H1 (cell line): ENCODE data around the gene HOOK1. TPM values are rescaled to one million over a fixed set of nuclear protein-coding genes. Genes with fewer than 3 reads are reported as not detected.

ENCODE experiments used
- CTCF ChIA-PET: fragments of 300-600 bp; sonication (Branson Sonifier 250); formaldehyde crosslinking; loops from one replicate; lab custom pipeline; 2021; ENCODE audit not compliant: partially characterized antibody; lab: Charles Lee
- POLR2A ChIA-PET: fragments of 300-600 bp; sonication (Branson Sonifier 250); formaldehyde crosslinking; loops from one replicate; lab custom pipeline; 2021; ENCODE audit warnings: inconsistent platforms; ENCODE audit not compliant: partially characterized antibody; lab: Charles Lee
- DNase-seq, 2 experiments: peaks; one replicate each; pipeline versions ENCODE4 v3.0.0 to v3.0.0-alpha.2; 2010 to 2022; ENCODE audit warnings: low spot score in 2 of 2, low read depth in 1 of 2, mixed read lengths in 1 of 2
- FAIRE-seq: peaks from 2 replicates; lab custom pipeline; 2011; peaks lifted over from hg19 to GRCh38; lab: Jason Lieb, UNC
- H2AFZ ChIP-seq: 2 replicates; pipeline ENCODE4 v1.8.1; 2012; ENCODE audit warnings: low read length, inconsistent platforms
- H2AK5ac ChIP-seq: 2 replicates; pipeline ENCODE4 v1.6.1; 2013; ENCODE audit warnings: low read depth, low read length
- H2BK120ac ChIP-seq: replicated peaks from 2 replicates; pipeline ENCODE3; 2013; ENCODE audit warnings: low read depth, low read length, inconsistent platforms
- H2BK12ac ChIP-seq: 2 replicates; pipeline ENCODE4 v1.6.1; 2013; ENCODE audit warnings: low read depth, low read length
- H2BK15ac ChIP-seq: 2 replicates; pipeline ENCODE4 v1.6.1; 2013; ENCODE audit warnings: low read length
- H2BK20ac ChIP-seq: 2 replicates; pipeline ENCODE4 v1.6.1; 2013; ENCODE audit warnings: low read length
- H2BK5ac ChIP-seq: 2 replicates; pipeline ENCODE4 v1.6.1; 2013; ENCODE audit warnings: low read depth, low read length
- H3K14ac ChIP-seq: 2 replicates; pipeline ENCODE4 v1.6.1; 2013; ENCODE audit warnings: inconsistent platforms; ENCODE audit not compliant: insufficient read length
- H3K18ac ChIP-seq: 2 replicates; pipeline ENCODE4 v1.6.1; 2013; ENCODE audit warnings: low read length; ENCODE audit errors: extremely low read depth
- H3K23ac ChIP-seq: 2 replicates; pipeline ENCODE4 v1.6.1; 2013; ENCODE audit warnings: inconsistent platforms; ENCODE audit not compliant: insufficient read length
- H3K23me2 ChIP-seq: 2 replicates; pipeline ENCODE4 v1.6.1; 2013; ENCODE audit warnings: low read depth, low read length
- H3K27ac ChIP-seq: 2 replicates; pipeline ENCODE4 v1.6.1; 2011; ENCODE audit warnings: low read depth, low read length, inconsistent platforms
- H3K27me3 ChIP-seq, 4 experiments: replicated peaks in 1 of 4; 1 replicate in 1 of 4; 2 replicates in 3 of 4; pipeline versions ENCODE4 v1.6.1 to v1.8.1; 2011 to 2013; ENCODE audit warnings: low read length in 3 of 4, mild to moderate bottlenecking in 3 of 4, inconsistent platforms in 2 of 4, mixed read lengths in 2 of 4, moderate library complexity in 1 of 4; ENCODE audit not compliant: control insufficient read depth in 3 of 4, insufficient read depth in 3 of 4; ENCODE audit errors: extremely low read depth in 1 of 4
- H3K36me3 ChIP-seq, 4 experiments: 2 replicates each; pipeline versions ENCODE4 v1.6.1 to v1.8.1; 2011 to 2013; ENCODE audit warnings: mild to moderate bottlenecking in 4 of 4, low read length in 3 of 4, moderate library complexity in 2 of 4, control low read depth in 1 of 4, inconsistent platforms in 1 of 4; ENCODE audit not compliant: insufficient read depth in 4 of 4, control insufficient read depth in 2 of 4
- H3K4ac ChIP-seq: replicated peaks from 2 replicates; pipeline ENCODE3; 2013; ENCODE audit warnings: low read length, low read depth, mixed read lengths, inconsistent platforms; ENCODE audit not compliant: insufficient read length
- H3K4me1 ChIP-seq, 4 experiments: replicated peaks in 1 of 4; 1 replicate in 1 of 4; 2 replicates in 3 of 4; pipeline versions ENCODE4 v1.6.1 to v1.8.1; 2011 to 2013; ENCODE audit warnings: low read length in 3 of 4, inconsistent platforms in 2 of 4, mixed read lengths in 1 of 4; ENCODE audit not compliant: insufficient read depth in 4 of 4, control insufficient read depth in 3 of 4
- H3K4me2 ChIP-seq, 2 experiments: 2 replicates each; pipeline versions ENCODE4 v1.6.1 to v1.8.1; 2011 to 2013; ENCODE audit warnings: low read depth in 2 of 2, low read length in 2 of 2, control low read depth in 1 of 2, inconsistent platforms in 1 of 2, mild to moderate bottlenecking in 1 of 2; ENCODE audit not compliant: insufficient read depth in 1 of 2
- H3K4me3 ChIP-seq, 4 experiments: fragments of 200-600, 300-600 bp in 1 of 4; sonication (generic), shearing (Covaris generic), sonication (Bioruptor Twin) in 1 of 4; 2 replicates each; pipeline versions ENCODE4 v1.5.1 to v1.8.1; 2011 to 2016; ENCODE audit warnings: low read length in 4 of 4, low read depth in 3 of 4, control low read depth in 2 of 4, inconsistent platforms in 2 of 4, mild to moderate bottlenecking in 2 of 4, mixed read lengths in 1 of 4, moderate library complexity in 1 of 4; ENCODE audit not compliant: insufficient read depth in 2 of 4; ENCODE audit errors: extremely low read depth in 1 of 4
- H3K56ac ChIP-seq: replicated peaks from 2 replicates; pipeline ENCODE3; 2013; ENCODE audit warnings: low read depth, mild to moderate bottlenecking, mixed read lengths, low read length, inconsistent platforms; ENCODE audit not compliant: insufficient read length
- H3K79me1 ChIP-seq: 2 replicates; pipeline ENCODE4 v1.6.1; 2013; ENCODE audit warnings: low read depth, low read length, control low read depth
- H3K79me2 ChIP-seq, 2 experiments: 2 replicates each; pipeline versions ENCODE4 v1.6.1 to v1.8.1; 2012 to 2013; ENCODE audit warnings: low read length in 2 of 2, mild to moderate bottlenecking in 2 of 2, inconsistent platforms in 1 of 2; ENCODE audit not compliant: insufficient read depth in 2 of 2, control insufficient read depth in 1 of 2
- H3K9ac ChIP-seq, 4 experiments: replicated peaks in 1 of 4; 1 replicate in 1 of 4; 2 replicates in 3 of 4; pipeline versions ENCODE4 v1.6.1 to v1.8.1; 2011 to 2013; ENCODE audit warnings: low read depth in 3 of 4, low read length in 3 of 4, control low read depth in 2 of 4, mild to moderate bottlenecking in 2 of 4, moderate library complexity in 2 of 4, inconsistent platforms in 1 of 4; ENCODE audit errors: extremely low read depth in 1 of 4
- H3K9me3 ChIP-seq, 2 experiments: 2 replicates each; pipeline versions ENCODE4 v1.6.1 to v1.8.1; 2012 to 2013; ENCODE audit warnings: mild to moderate bottlenecking in 2 of 2, moderate library complexity in 2 of 2, control low read depth in 1 of 2, inconsistent platforms in 1 of 2, low read depth in 1 of 2, low read length in 1 of 2, mixed read lengths in 1 of 2; ENCODE audit not compliant: insufficient read depth in 2 of 2
- H4K20me1 ChIP-seq, 2 experiments: replicated peaks in 1 of 2; 2 replicates each; pipeline versions ENCODE3 to v1.8.1; 2011 to 2013; ENCODE audit warnings: inconsistent platforms in 2 of 2, low read length in 2 of 2, mild to moderate bottlenecking in 1 of 2; ENCODE audit not compliant: insufficient read depth in 2 of 2, control insufficient read depth in 1 of 2
- H4K5ac ChIP-seq: 2 replicates; pipeline ENCODE4 v1.6.1; 2013; ENCODE audit warnings: low read length, low read depth, mixed read lengths, inconsistent platforms; ENCODE audit not compliant: insufficient read length
- H4K8ac ChIP-seq: 2 replicates; pipeline ENCODE4 v1.8.0; 2013; ENCODE audit warnings: mild to moderate bottlenecking, moderate library complexity, low read length, inconsistent platforms; ENCODE audit not compliant: insufficient read depth; ENCODE audit errors: extremely low read depth
- H4K91ac ChIP-seq: replicated peaks from 2 replicates; pipeline ENCODE3; 2013; ENCODE audit warnings: low read length, mixed read lengths, inconsistent platforms; ENCODE audit not compliant: insufficient read length
- JUN ChIP-seq: IDR thresholded peaks from 2 replicates; pipeline ENCODE4 v1.6.1; 2011; ENCODE audit warnings: low read depth, mild to moderate bottlenecking, improper control_type of control experiment, low read length
- TCF12 ChIP-seq: IDR thresholded peaks from 2 replicates; pipeline ENCODE4 v1.6.1; 2011; ENCODE audit warnings: low read depth, mild to moderate bottlenecking, low read length
- WGBS, 2 experiments: shearing (Covaris generic) in 1 of 2; methylation state at CpG; one replicate each; pipeline versions ENCODE4 v1.1.6 to v1.1.7; 2013 to 2015; ENCODE audit warnings: low lambda C conversion rate in 2 of 2, mixed read lengths in 2 of 2, inconsistent platforms in 1 of 2, low coverage in 1 of 2, missing lambda C conversion rate in 1 of 2; ENCODE audit not compliant: insufficient replicate concordance in 2 of 2, insufficient coverage in 1 of 2, insufficient read length in 1 of 2; ENCODE audit errors: extremely low coverage in 1 of 2, missing lambda C conversion rate in 1 of 2; 5-methylcytosine and 5-hydroxymethylcytosine counted together
- polyA plus RNA-seq, 7 experiments: library from polyadenylated mRNA; depleted of rRNA in 3 of 7; stranded (reverse) in 5 of 7; unstranded in 2 of 7; fragments of >200 nt in 5 of 7; fragments of 200-250 nt in 2 of 7; gene quantifications; 1 replicate in 5 of 7; 2 replicates in 1 of 7; 4 replicates in 1 of 7; pipeline versions ENCODE4 v1.2.1 to v1.2.3, GENCODE V29; 2011 to 2013; ENCODE audit warnings: missing spikeins in 2 of 7, mixed read lengths in 2 of 7
- total RNA-seq: library from RNA; stranded (reverse); fragmentation: NEBNext Ultra II Directional; extraction: Animal tissue kit (Norgen Biotek cat#: 25700); gene quantifications from 2 replicates; pipeline ENCODE4 v1.2.1, GENCODE V29; 2021

Gene HOOK1
- total and polyA plus RNA-seq, 2 of the 8 experiments (the other 6 are each of a cell fraction or from before 2014, with no cell fraction given): 5.6 to 34.5 TPM

DNA sequence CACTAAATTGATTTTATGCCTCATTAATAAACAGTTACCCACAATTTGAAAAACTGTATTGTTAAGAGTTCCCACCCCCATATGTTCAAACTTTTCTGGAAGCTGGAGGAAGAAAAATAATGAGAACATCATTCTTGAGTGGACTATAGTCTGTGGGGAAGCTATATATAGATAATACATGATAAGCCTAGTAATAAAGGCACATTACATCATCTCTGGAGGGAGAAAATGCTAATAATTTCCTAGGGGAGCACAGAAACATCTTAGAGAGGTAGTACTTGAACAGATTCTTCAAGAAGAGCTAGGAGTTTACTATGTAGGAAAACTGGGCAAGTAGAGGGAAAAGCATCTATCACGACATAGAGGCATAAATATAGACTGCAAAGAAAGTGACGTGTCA, 92.2 kb downstream of the HOOK1 start:
- H3K23me2 ChIP-seq: no peaks in the 10 kb centered on the region
- no peaks in the 10 kb centered on the region for H3K27me3 ChIP-seq
- no peak overlapping the region for H3K18ac ChIP-seq
- WGBS, 2 experiments: 94% methylated on average over 2 of the region's 2 CpGs; no CpG with 5 or more reads in 1 of the 2 experiments
- no peak overlapping the region for H3K14ac ChIP-seq
- ChIA-PET CTCF (interaction anchor here (1.3 to 2.3 kb wide), 3 partner anchors 25 to 40 kb away, joined by 3 to 5 read pairs (median 4); no protein-coding TSS in a partner anchor), POLR2A (no interaction called here)
- DNase-seq (no peak), FAIRE-seq (no peak)
- H4K8ac ChIP-seq: no peak overlapping the region
- no peaks in the 10 kb centered on the region for H3K36me3 ChIP-seq
- no peak overlapping the region for H4K5ac ChIP-seq
- H2AK5ac ChIP-seq: no peak overlapping the region
- H2BK120ac ChIP-seq: no peak overlapping the region
- no peak overlapping the region for H3K4ac ChIP-seq
- no peak overlapping the region for H2AFZ ChIP-seq
- no peaks in the 10 kb centered on the region for H4K20me1 ChIP-seq
- no peaks in the 10 kb centered on the region for H3K79me1 ChIP-seq
- H2BK12ac ChIP-seq: no peak overlapping the region
- H2BK15ac ChIP-seq: no peak overlapping the region
- H3K4me3 ChIP-seq: no peak overlapping the region
- no peak overlapping the region for H2BK5ac ChIP-seq
- H3K27ac ChIP-seq: no peak overlapping the region
- no peaks in the 10 kb centered on the region for H3K79me2 ChIP-seq
- no peaks in the 10 kb centered on the region for H3K9me3 ChIP-seq
- no peak overlapping the region for H3K4me2 ChIP-seq
- H3K9ac ChIP-seq: no peak overlapping the region
- no peak overlapping the region for H4K91ac ChIP-seq
- TF ChIP-seq TCF12: no peak
- TF ChIP-seq JUN: no peak
- H2BK20ac ChIP-seq: no peak overlapping the region
- H3K56ac ChIP-seq: no peak overlapping the region
- no peak overlapping the region for H3K23ac ChIP-seq
- no peaks in the 10 kb centered on the region for H3K4me1 ChIP-seq
